Neutrophil (primary cell): Measurements from ENCODE around the gene DAB1.
"Not testable (repeated sequence)": the region's sequence is repeated elsewhere in the genome, so short reads cannot be mapped to it uniquely, and the experiment has no call there.

Experiments
- H3K27ac ChIP-seq: fragments of 200-600 bp; sonication (generic); 2 replicates; pipeline ENCODE4 v1.5.1; 2016; ENCODE audit warnings: mild to moderate bottlenecking, moderate library complexity
- H3K27me3 ChIP-seq: fragments of 200-600 bp; sonication (generic); 2 replicates; pipeline ENCODE4 v1.6.0; 2016; ENCODE audit warnings: mild to moderate bottlenecking
- H3K36me3 ChIP-seq: fragments of 200-600 bp; sonication (generic); 2 replicates; pipeline ENCODE4 v1.5.1; 2017
- H3K4me1 ChIP-seq, 2 experiments: fragments of 200-600 bp in 1 of 2; sonication (generic) in 1 of 2; 1 replicate in 1 of 2; 2 replicates in 1 of 2; pipeline versions ENCODE4 v1.5.1 to v1.6.1; 2013 to 2016; ENCODE audit warnings: low read depth in 1 of 2, low read length in 1 of 2, mild to moderate bottlenecking in 1 of 2, moderate library complexity in 1 of 2; ENCODE audit not compliant: control insufficient read depth in 1 of 2, insufficient read depth in 1 of 2
- H3K4me3 ChIP-seq, 2 experiments: fragments of 200-600 bp in 1 of 2; sonication (generic) in 1 of 2; 1 replicate in 1 of 2; 2 replicates in 1 of 2; pipeline ENCODE4 v1.5.1; 2013 to 2016; ENCODE audit warnings: low read depth in 1 of 2, low read length in 1 of 2, mild to moderate bottlenecking in 1 of 2, moderate library complexity in 1 of 2
- H3K9me3 ChIP-seq: fragments of 200-600 bp; sonication (generic); 2 replicates; pipeline ENCODE4 v1.5.1; 2016
- CTCF ChIP-seq: fragments of 200-600 bp; sonication (generic); IDR thresholded peaks from 2 replicates; pipeline ENCODE4 v1.5.1; 2016; ENCODE audit warnings: antibody characterized with exemption

The DAB1 gene

GRCh38 chr1:57091642-57092041, 332.2 kb downstream of the DAB1 start:
- Histone ChIP-seq H3K4me1 (no peaks in the 10 kb centered on the region), H3K27ac (no peak overlapping the region), H3K36me3 (no peaks in the 10 kb centered on the region), H3K27me3 (no peaks in the 10 kb centered on the region), H3K4me3 (no peak overlapping the region), H3K9me3 (no peaks in the 10 kb centered on the region)
- no peak for TF ChIP-seq CTCF

GRCh38 chr1:57089855-57090254, 334.0 kb downstream of the DAB1 start:
- Histone ChIP-seq H3K4me1 (no peaks in the 10 kb centered on the region), H3K27ac (no peak overlapping the region), H3K36me3 (no peaks in the 10 kb centered on the region), H3K9me3 (no peaks in the 10 kb centered on the region), H3K27me3 (peaks cover 3% of the 10 kb centered on the region), H3K4me3 (no peak overlapping the region)
- no peak for TF ChIP-seq CTCF

GRCh38 chr1:57089221-57089620, 334.6 kb downstream of the DAB1 start:
- no peak for TF ChIP-seq CTCF
- Histone ChIP-seq H3K27ac (no peak overlapping the region), H3K4me1 (no peaks in the 10 kb centered on the region)

GRCh38 chr1:57088653-57089052, 335.2 kb downstream of the DAB1 start:
- Histone ChIP-seq H3K9me3 (no peaks in the 10 kb centered on the region), H3K27ac (no peak overlapping the region), H3K27me3 (peaks cover 3% of the 10 kb centered on the region), H3K4me1 (no peaks in the 10 kb centered on the region), H3K4me3 (no peak overlapping the region), H3K36me3 (no peaks in the 10 kb centered on the region)
- no peak for TF ChIP-seq CTCF

More at GRCh38 chr1:57089221-57089620, 334.6 kb downstream of the DAB1 start:
- peaks cover 3% of the 10 kb centered on the region for H3K27me3 ChIP-seq
- no peak overlapping the region for H3K4me3 ChIP-seq
- H3K9me3 ChIP-seq, result no peaks in the 10 kb centered on the region
- no peaks in the 10 kb centered on the region for H3K36me3 ChIP-seq

GRCh38 chr1:57087660-57088059, 336.2 kb downstream of the DAB1 start:
- not testable (repeated sequence) for H3K4me1 ChIP-seq, H3K9me3 ChIP-seq, H3K27ac ChIP-seq, H3K36me3 ChIP-seq, H3K27me3 ChIP-seq, H3K4me3 ChIP-seq

GRCh38 chr1:57086154-57086553, 337.7 kb downstream of the DAB1 start:
- H3K27me3 ChIP-seq, result peaks cover 3% of the 10 kb centered on the region
- H3K4me3 ChIP-seq, result no peak overlapping the region
- H3K9me3 ChIP-seq, result no peaks in the 10 kb centered on the region
- no peak overlapping the region for H3K27ac ChIP-seq
- TF ChIP-seq CTCF, result no peak
- no peaks in the 10 kb centered on the region for H3K36me3 ChIP-seq
- no peaks in the 10 kb centered on the region for H3K4me1 ChIP-seq
